NCI-H510A treated with DMSO at 0.1 percent for 48 hours (cell line): ENCODE data around the gene ACKR1.

Source experiments
- DNase-seq: peaks from one replicate; lab custom pipeline; 2025; lab: John Stamatoyannopoulos, UW

Gene ACKR1

DNA sequence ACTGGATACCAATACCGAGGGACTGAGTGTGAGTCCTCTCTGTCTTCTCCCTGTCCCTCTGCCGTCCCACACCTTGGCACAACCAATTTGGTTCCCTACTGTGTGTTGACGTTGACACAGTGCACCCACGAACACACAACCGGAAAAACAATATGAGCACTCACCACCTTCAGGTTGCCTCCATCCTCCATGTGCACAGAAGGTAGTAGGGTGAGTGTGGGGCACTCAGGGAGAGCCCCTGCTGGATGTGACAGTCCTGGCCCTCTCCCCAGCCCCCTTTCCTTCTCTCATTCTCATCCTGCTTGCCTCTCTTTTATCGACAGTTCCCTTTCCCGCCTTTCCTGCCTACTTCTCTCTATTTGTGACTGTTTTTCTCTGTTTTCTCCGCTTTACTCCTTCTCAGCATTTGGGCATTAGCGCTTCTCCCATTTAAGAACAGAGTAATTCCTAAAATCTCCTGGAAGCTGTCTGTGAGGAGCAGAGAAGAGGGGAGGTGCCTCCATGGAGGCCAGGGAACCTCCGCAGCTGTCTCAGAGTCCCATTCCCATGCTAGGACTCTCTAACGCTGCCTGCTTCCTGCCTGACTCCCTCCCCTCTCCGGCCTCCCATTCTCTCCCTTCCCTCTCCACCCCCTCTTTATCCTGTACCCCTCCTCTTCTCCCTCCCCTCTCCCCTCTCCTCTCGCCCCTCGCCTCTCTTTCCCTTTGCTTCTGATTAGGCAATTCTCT is 16.9 kb upstream of the ACKR1 start:
- DNase-seq = peak; percentile 55

- DNase-seq = peak; percentile 55
Measured at GRCh38 chr1:159188375-159188788, 16.3 kb upstream of the ACKR1 start.

DNA sequence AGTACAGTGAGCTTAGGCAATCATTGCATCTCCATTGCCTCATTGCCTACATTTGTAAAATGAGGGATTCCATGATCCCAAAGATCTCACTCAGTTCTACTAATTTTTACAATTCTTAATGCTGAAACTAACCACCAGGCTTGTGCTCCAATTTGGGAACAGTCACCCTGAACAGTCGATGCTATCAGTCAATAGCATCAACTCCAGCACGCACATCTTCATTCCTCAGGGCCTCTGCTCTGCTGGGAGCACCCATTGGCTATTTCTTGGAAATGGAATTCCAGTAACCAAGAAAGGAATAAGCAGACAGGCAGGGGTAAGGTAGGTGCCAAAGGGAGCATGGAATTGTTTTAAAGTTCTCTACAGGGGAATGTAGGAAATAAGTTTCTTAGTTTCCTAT is 14.2 kb upstream of the ACKR1 start:
- no peak for DNase-seq

DNA sequence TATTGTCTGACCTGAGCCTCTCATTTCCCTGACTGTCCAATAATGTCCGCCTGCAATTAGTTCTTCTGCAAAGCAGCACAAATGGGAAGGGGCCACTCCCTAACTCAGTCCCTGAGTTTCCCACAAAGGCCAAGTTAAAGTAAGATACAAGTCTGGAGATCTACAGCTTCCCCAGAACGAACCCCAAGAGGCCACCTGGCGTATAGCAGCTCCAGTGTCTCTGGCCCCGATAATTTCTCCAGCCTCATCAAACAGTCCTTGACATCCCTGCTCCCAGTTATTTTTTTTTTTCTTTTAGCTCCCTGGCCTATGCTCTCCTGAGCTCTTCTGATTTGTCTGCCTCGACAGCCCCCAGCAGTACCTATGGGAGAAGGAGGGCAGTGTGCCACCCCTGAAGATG is 8.1 kb upstream of the ACKR1 start:
- DNase-seq = no peak

GRCh38 chr1:159197561-159198557 is 6.8 kb upstream of the ACKR1 start:
- DNase-seq = peak; percentile 49

DNA sequence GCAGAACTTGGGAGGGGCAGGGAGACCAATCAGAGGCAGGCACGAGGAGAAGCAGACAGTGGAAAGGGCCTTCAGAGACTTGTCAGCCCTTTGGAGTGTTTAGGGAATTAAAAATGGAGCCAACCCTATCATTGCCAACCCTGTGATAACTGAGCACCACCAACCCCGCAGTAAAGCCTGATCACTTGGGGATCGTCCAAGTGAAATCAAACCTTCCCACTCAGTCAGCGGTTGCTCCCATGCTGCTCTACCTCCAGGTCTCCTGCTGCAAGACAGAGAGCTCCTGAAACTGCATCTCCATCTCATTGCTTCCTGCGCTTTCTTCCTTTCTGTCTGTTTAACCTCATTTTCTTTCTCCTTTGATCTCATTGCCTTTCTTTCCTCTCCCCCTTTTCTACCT is 4.8 kb upstream of the ACKR1 start:
- DNase-seq = no peak

- no peak for DNase-seq
Measured at GRCh38 chr1:159200769-159201168, 3.9 kb upstream of the ACKR1 start.

DNA sequence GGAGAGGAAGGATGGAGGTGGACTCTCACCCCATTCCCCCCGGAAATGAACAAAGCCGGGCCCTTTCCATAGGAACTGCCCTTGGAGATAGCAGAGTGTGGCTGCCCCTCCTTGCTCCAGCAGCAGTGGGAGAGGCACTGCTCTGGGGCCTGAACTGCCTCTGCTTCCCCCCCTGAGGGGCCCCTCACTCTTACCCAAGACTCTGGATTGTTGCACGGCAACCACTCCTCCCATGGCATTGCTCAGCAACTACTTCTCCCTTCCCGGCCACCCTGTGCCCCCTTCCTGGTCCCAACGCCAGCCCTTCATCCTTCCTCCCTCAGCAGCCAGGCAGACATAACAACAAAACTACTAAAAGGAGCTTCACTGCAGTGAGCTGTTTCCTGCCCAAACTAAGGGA is 3.0 kb upstream of the ACKR1 start:
- no peak for DNase-seq

GRCh38 chr1:159203610-159204009 is 1.1 kb upstream of the ACKR1 start:
- DNase-seq = no peak

DNA sequence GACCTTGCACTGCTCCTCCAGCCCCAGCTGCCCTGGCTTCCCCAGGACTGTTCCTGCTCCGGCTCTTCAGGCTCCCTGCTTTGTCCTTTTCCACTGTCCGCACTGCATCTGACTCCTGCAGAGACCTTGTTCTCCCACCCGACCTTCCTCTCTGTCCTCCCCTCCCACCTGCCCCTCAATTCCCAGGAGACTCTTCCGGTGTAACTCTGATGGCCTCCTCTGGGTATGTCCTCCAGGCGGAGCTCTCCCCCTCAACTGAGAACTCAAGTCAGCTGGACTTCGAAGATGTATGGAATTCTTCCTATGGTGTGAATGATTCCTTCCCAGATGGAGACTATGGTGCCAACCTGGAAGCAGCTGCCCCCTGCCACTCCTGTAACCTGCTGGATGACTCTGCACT is 550 bp downstream of the ACKR1 start:
- DNase-seq = no peak

- DNase-seq = no peak
Measured at GRCh38 chr1:159206110-159206509, 1.4 kb downstream of the ACKR1 start.

DNA sequence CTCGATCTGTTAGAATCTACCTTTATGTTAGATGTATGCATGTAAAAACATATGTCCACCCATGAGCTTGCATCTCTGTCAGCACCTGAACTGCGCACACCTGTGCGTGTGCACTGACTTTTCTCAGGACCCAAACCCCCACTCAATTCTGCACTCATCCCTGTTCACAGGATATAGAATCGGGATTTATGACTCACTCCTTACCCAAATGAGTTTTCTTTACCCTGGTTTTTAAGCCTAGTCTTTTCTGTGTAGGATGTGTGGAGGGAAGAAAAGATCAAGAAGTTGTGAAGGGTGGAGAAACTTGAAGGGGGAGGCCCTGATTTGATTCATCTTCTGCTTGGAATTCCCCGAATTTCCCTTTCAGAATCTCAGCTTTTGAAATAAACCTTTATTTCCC is 2.4 kb downstream of the ACKR1 start:
- DNase-seq = no peak

GRCh38 chr1:159207774-159208173 is 3.1 kb downstream of the ACKR1 start:
- no peak for DNase-seq

- no peak for DNase-seq
Measured at GRCh38 chr1:159208175-159208825, 3.6 kb downstream of the ACKR1 start.

DNA sequence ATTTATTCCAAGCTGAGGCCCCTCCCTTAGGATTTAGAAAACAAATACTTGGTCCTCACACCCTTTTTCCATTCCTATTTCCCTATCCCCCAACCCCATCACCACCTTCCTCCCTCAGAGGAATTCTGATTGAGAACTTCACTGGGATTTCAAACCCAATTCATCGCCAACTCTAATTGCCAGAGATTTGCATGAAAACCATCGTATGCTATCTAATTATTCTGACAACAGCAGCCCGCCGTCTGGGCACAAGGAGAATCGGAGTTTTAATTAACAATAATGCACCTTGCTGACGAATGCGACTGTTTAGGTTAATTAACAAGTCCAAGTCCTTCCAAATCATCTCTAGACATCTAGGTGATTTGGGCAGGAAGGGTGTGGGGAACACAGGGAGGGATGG is 4.4 kb downstream of the ACKR1 start:
- no peak for DNase-seq

DNA sequence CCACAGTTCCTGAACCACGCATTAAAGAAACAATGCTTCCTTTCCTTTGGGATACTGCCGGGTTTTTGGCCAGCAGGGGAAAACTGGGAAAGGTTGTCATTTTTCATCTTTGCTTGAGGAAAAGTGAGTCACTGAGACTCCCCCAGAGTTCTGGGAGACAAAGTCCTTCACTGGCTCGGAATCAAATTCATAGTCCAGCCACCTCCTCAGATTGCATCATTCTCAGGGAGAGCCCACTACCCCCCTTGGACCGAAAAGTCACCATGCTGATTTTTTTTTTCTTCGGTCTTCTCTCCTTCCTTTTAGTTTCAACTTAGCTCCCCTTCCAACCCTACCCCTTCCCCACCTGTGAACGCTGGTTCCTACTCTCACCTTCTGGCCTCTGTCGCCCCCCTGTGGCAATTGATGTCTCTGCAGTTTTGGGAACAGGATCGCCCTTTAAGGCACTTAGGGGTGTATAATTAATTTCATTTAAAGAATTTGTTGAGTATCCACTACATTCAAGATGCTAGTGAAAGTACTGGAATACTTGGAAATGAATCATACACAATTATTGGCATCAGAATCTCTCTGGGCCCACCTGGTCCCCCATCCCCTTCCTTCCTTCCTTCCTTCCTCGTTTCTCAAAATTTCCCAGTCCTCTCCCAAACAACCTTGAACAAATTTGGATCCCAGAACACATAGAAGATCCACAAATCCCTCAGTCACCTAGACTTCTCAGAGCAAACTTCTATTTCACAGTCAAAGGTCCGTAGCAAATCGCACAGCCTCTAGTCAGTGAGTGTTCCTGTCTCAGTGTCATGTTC is 6.9 kb downstream of the ACKR1 start:
- DNase-seq = peak; percentile 57

- no peak for DNase-seq
Measured at GRCh38 chr1:159212596-159212995, 7.9 kb downstream of the ACKR1 start.

DNA sequence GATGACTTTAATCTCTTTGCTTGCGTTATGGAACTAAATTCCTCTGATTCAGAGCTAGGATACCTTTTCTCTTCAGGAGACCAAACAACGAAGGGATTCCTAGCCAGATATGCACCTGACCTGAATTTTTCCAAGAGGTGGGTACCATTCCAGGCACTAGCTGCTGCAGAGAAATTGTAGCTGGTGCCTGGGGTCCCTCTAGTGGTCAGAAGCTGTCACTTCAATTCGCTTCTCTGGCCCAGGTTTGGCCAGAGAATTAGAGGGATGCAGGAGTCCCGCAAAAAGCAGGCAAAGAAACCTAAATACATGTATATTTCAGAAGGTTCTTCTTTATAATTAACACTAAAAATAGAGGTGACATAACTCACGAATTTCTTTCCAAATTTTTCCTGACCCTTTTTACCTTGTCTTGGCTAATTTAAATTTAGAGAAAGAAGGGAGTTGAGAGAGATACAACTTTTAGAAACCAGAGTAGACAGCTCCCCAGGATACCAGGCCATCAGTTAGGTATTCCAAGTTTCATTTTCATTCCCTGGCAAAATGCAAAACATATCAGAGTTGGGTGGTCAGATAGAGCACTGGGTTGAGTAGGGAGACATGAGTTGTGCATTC is 9.6 kb downstream of the ACKR1 start:
- DNase-seq = peak; percentile 38

- no peak for DNase-seq
Measured at GRCh38 chr1:159218649-159219636, 14.3 kb downstream of the ACKR1 start.
